ENCODE results near the gene SMIM45.

DNA sequence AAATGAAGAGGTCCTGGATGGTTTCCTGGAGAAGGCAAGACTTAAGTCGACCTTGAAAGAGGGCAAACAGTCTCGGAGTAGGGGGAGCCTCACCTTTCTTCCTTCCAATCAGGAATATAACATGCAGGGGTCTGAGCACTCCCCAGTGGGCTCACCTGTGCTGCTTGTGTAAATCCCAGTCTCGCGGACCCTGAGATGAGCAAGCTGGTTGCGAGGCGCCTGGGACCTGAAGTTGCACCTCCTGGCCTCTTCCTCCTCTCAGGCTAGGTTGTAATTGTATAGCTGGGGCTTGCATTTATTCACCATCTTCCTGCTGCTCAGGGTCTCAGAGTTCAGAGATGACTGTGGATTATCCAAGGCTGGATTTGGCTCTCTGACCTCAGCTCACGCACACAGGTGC, 39.2 kb downstream of the SMIM45 start:
- TF ChIP-seq, protein P1, sequence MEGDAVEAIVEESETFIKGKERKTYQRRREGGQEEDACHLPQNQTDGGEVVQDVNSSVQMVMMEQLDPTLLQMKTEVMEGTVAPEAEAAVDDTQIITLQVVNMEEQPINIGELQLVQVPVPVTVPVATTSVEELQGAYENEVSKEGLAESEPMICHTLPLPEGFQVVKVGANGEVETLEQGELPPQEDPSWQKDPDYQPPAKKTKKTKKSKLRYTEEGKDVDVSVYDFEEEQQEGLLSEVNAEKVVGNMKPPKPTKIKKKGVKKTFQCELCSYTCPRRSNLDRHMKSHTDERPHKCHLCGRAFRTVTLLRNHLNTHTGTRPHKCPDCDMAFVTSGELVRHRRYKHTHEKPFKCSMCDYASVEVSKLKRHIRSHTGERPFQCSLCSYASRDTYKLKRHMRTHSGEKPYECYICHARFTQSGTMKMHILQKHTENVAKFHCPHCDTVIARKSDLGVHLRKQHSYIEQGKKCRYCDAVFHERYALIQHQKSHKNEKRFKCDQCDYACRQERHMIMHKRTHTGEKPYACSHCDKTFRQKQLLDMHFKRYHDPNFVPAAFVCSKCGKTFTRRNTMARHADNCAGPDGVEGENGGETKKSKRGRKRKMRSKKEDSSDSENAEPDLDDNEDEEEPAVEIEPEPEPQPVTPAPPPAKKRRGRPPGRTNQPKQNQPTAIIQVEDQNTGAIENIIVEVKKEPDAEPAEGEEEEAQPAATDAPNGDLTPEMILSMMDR (IDR thresholded peaks at IDR 0.05), result no peak
- TF ChIP-seq ELF1 (IDR thresholded peaks at IDR 0.05), result no peak
- no peak for TF ChIP-seq POLR2AphosphoS5 (IDR thresholded peaks at IDR 0.05; ENCODE audit: low read depth, low read length)

Data from SK-N-SH (cell line).